OCI-LY1 (cell line): ENCODE data around the gene GBX2.

Experiments
- H2AFZ ChIP-seq: fragments of 200-600 bp; sonication (generic), shearing (Covaris generic); 2 replicates; pipeline ENCODE4 v1.6.0; 2014; ENCODE audit warnings: antibody characterized with exemption, mild to moderate bottlenecking, low read length
- H3F3A ChIP-seq: fragments of 200-600 bp; sonication (generic), shearing (Covaris generic); 2 replicates; pipeline ENCODE4 v1.6.0; 2014; ENCODE audit warnings: mild to moderate bottlenecking, antibody characterized with exemption, low read length, moderate library complexity; ENCODE audit not compliant: insufficient read depth
- H3K27ac ChIP-seq: fragments of 200-600 bp; sonication (generic); 2 replicates; pipeline ENCODE4 v1.5.1; 2014; ENCODE audit warnings: low read length, mixed run types, mild to moderate bottlenecking, low read depth; ENCODE audit not compliant: poor library complexity, severe bottlenecking
- H3K27me3 ChIP-seq: fragments of 200-600 bp; sonication (generic); 2 replicates; pipeline ENCODE4 v1.6.0; 2014; ENCODE audit warnings: antibody characterized with exemption, mild to moderate bottlenecking, low read length, moderate library complexity; ENCODE audit not compliant: insufficient read depth
- H3K36me3 ChIP-seq: fragments of 200-600 bp; sonication (generic); 2 replicates; pipeline ENCODE4 v1.6.1; 2014; ENCODE audit warnings: mild to moderate bottlenecking, antibody characterized with exemption, low read length, moderate library complexity, mixed read lengths; ENCODE audit not compliant: insufficient read depth
- H3K4me1 ChIP-seq: fragments of 200-600 bp; sonication (generic); 2 replicates; pipeline ENCODE4 v1.5.1; 2014; ENCODE audit warnings: mild to moderate bottlenecking, low read length, moderate library complexity; ENCODE audit not compliant: insufficient read depth, severe bottlenecking
- H3K4me2 ChIP-seq: fragments of 200-600 bp; sonication (generic), shearing (Covaris generic); 2 replicates; pipeline ENCODE4 v1.6.1; 2014; ENCODE audit warnings: low read length
- H3K4me3 ChIP-seq: fragments of 200-600 bp; sonication (generic); 2 replicates; pipeline ENCODE4 v1.5.1; 2014; ENCODE audit warnings: low read length, low read depth, mild to moderate bottlenecking, mixed read lengths; ENCODE audit not compliant: poor library complexity, severe bottlenecking
- H3K79me2 ChIP-seq: fragments of 200-600 bp; shearing (Covaris generic); 2 replicates; pipeline ENCODE4 v1.6.1; 2016; ENCODE audit warnings: mixed run types, low read length, mixed read lengths; ENCODE audit not compliant: insufficient read depth
- H3K9ac ChIP-seq: fragments of 200-600 bp; sonication (generic), shearing (Covaris generic); 2 replicates; pipeline ENCODE4 v1.6.1; 2014; ENCODE audit warnings: mild to moderate bottlenecking, low read length, mixed read lengths
- H3K9me2 ChIP-seq: fragments of 200-600 bp; sonication (generic), shearing (Covaris generic); 2 replicates; pipeline ENCODE4 v1.6.1; 2014; ENCODE audit warnings: low read depth, mild to moderate bottlenecking, low read length, mixed read lengths
- H3K9me3 ChIP-seq: fragments of 200-600 bp; shearing (Covaris generic); 2 replicates; pipeline ENCODE4 v1.6.1; 2014; ENCODE audit warnings: low read length, mixed read lengths
- H4K20me1 ChIP-seq: fragments of 200-600 bp; sonication (generic), shearing (Covaris generic); 2 replicates; pipeline ENCODE4 v1.6.0; 2016; ENCODE audit warnings: mild to moderate bottlenecking, low read length; ENCODE audit not compliant: insufficient read depth
- CTCF ChIP-seq: fragments of 200-600 bp; sonication (generic), shearing (Covaris generic); IDR thresholded peaks from 2 replicates; pipeline ENCODE4 v1.5.1; 2017; ENCODE audit warnings: mild to moderate bottlenecking, antibody characterized with exemption, low read length, moderate library complexity, mixed read lengths
- EZH2 ChIP-seq: fragments of 200-600 bp; sonication (generic), shearing (Covaris generic); IDR thresholded peaks from 2 replicates; pipeline ENCODE4 v1.8.0; 2017; ENCODE audit warnings: borderline replicate concordance, mixed run types, mild to moderate bottlenecking, antibody characterized with exemption, low read length, moderate library complexity, mixed read lengths

GBX2 gene

GRCh38 chr2:236195726-236196125 is 27.5 kb upstream of the GBX2 start:
- Histone ChIP-seq H3K4me3 (no peak overlapping the region), H3K36me3 (no peaks in the 10 kb centered on the region), H4K20me1 (no peaks in the 10 kb centered on the region), H3K27me3 (no peaks in the 10 kb centered on the region), H2AFZ (no peak overlapping the region), H3F3A (no peaks in the 10 kb centered on the region), H3K4me2 (no peak overlapping the region), H3K9me2 (no peaks in the 10 kb centered on the region), H3K9me3 (no peaks in the 10 kb centered on the region), H3K9ac (no peak overlapping the region), H3K4me1 (no peaks in the 10 kb centered on the region), H3K79me2 (no peaks in the 10 kb centered on the region), H3K27ac (no peak overlapping the region)
- TF ChIP-seq CTCF, result no peak
- TF ChIP-seq EZH2, result no peak

GRCh38 chr2:236194786-236195185 is 26.6 kb upstream of the GBX2 start:
- H3K4me2 ChIP-seq, result no peak overlapping the region
- TF ChIP-seq CTCF (no peak), EZH2 (no peak)
- no peaks in the 10 kb centered on the region for H3K9me2 ChIP-seq
- no peaks in the 10 kb centered on the region for H3K36me3 ChIP-seq
- H3K4me1 ChIP-seq, result no peaks in the 10 kb centered on the region
- H3K9me3 ChIP-seq, result no peaks in the 10 kb centered on the region
- H3K79me2 ChIP-seq, result no peaks in the 10 kb centered on the region
- no peak overlapping the region for H3K27ac ChIP-seq
- no peak overlapping the region for H3K9ac ChIP-seq
- no peaks in the 10 kb centered on the region for H3K27me3 ChIP-seq
- no peaks in the 10 kb centered on the region for H4K20me1 ChIP-seq
- H3K4me3 ChIP-seq, result no peak overlapping the region
- no peaks in the 10 kb centered on the region for H3F3A ChIP-seq
- no peak overlapping the region for H2AFZ ChIP-seq

GRCh38 chr2:236193026-236193425 is 24.8 kb upstream of the GBX2 start:
- Histone ChIP-seq H3K27ac (no peak overlapping the region), H3K4me2 (no peak overlapping the region), H3K9me2 (no peaks in the 10 kb centered on the region), H3K79me2 (no peaks in the 10 kb centered on the region), H3K27me3 (no peaks in the 10 kb centered on the region), H4K20me1 (no peaks in the 10 kb centered on the region), H3F3A (no peaks in the 10 kb centered on the region), H3K9ac (no peak overlapping the region), H3K36me3 (no peaks in the 10 kb centered on the region), H3K4me3 (no peak overlapping the region), H3K9me3 (no peaks in the 10 kb centered on the region), H3K4me1 (no peaks in the 10 kb centered on the region), H2AFZ (no peak overlapping the region)
- TF ChIP-seq CTCF (no peak), EZH2 (no peak)
